PFSK-1 (cell line): ENCODE measurements around the gene CNTNAP2.

Source experiments
- POLR2AphosphoS5 ChIP-seq: IDR thresholded peaks from 2 replicates; pipeline ENCODE4 v1.6.1; 2012; ENCODE audit warnings: low read depth, mild to moderate bottlenecking, control low read depth, low read length, moderate library complexity
- TAF1 ChIP-seq: IDR thresholded peaks from 2 replicates; pipeline ENCODE4 v1.6.1; 2012; ENCODE audit warnings: low read length, control low read depth, borderline replicate concordance; ENCODE audit not compliant: insufficient read depth
- TF ChIP-seq, protein P1 (sequence below), 2 experiments: IDR thresholded peaks; 2 replicates each; pipeline versions ENCODE4 v1.6.1 to v1.8.0; 2011 to 2012; ENCODE audit warnings: low read depth in 2 of 2, low read length in 2 of 2, control low read depth in 1 of 2, inconsistent platforms in 1 of 2, mild to moderate bottlenecking in 1 of 2, moderate library complexity in 1 of 2; ENCODE audit not compliant: insufficient read depth in 1 of 2

DNA sequence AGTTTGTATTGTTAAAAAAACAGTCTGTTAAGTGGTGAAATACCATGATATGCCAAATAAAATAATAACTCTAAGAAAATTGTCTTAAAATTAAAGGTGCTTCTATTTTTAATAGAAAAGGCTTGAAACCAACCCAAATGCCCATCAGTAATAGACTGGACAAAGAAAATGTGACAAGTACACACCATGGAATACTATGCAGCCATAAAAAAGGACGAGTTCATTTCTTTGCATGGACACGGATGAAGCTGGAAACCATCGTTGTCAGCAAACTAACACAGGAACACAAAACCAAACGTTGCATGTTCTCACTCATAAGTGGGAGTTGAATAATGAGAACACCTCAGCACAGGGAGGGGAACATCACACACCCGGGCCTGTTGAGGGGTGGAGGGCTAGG is 7.1 kb downstream of the CNTNAP2 start:
- TF ChIP-seq TAF1 (no peak), POLR2AphosphoS5 (no peak)
- TF ChIP-seq, protein P1, sequence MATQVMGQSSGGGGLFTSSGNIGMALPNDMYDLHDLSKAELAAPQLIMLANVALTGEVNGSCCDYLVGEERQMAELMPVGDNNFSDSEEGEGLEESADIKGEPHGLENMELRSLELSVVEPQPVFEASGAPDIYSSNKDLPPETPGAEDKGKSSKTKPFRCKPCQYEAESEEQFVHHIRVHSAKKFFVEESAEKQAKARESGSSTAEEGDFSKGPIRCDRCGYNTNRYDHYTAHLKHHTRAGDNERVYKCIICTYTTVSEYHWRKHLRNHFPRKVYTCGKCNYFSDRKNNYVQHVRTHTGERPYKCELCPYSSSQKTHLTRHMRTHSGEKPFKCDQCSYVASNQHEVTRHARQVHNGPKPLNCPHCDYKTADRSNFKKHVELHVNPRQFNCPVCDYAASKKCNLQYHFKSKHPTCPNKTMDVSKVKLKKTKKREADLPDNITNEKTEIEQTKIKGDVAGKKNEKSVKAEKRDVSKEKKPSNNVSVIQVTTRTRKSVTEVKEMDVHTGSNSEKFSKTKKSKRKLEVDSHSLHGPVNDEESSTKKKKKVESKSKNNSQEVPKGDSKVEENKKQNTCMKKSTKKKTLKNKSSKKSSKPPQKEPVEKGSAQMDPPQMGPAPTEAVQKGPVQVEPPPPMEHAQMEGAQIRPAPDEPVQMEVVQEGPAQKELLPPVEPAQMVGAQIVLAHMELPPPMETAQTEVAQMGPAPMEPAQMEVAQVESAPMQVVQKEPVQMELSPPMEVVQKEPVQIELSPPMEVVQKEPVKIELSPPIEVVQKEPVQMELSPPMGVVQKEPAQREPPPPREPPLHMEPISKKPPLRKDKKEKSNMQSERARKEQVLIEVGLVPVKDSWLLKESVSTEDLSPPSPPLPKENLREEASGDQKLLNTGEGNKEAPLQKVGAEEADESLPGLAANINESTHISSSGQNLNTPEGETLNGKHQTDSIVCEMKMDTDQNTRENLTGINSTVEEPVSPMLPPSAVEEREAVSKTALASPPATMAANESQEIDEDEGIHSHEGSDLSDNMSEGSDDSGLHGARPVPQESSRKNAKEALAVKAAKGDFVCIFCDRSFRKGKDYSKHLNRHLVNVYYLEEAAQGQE (IDR thresholded peaks at IDR 0.05; ENCODE audit: insufficient read depth in 1 of 2, low read depth in 2 of 2, low read length in 2 of 2): no peak
